Measurements from ENCODE around the gene LINGO3.
"Not testable (repeated sequence)": the region's sequence is repeated elsewhere in the genome, so short reads cannot be mapped to it uniquely, and the experiment has no call there.

LINGO3 gene, protein sequence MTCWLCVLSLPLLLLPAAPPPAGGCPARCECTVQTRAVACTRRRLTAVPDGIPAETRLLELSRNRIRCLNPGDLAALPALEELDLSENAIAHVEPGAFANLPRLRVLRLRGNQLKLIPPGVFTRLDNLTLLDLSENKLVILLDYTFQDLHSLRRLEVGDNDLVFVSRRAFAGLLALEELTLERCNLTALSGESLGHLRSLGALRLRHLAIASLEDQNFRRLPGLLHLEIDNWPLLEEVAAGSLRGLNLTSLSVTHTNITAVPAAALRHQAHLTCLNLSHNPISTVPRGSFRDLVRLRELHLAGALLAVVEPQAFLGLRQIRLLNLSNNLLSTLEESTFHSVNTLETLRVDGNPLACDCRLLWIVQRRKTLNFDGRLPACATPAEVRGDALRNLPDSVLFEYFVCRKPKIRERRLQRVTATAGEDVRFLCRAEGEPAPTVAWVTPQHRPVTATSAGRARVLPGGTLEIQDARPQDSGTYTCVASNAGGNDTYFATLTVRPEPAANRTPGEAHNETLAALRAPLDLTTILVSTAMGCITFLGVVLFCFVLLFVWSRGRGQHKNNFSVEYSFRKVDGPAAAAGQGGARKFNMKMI

DNA sequence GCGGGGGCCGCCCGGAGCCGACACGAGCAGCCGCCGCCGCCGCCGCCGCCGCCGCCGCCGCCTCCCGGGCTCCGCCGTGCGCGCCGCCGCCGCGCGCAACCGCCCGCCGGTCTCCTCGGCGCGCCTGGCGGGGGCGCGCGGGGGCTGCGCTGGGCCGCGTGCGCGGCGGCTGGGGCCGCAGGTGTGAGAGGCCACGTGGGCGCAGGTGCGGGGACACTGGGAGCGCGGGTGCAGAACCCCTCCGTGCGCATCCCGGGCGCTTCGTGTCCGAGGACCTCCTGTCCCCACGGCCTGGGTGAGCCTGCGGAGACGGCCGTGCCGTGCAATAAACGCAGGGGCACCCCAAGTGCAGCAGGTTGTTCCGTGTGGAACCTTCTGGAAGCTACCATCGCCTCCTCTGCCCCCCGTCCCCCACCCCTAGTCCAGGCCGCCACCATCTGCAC is at the start of gene LINGO3:
Gene LINGO3, minus strand, starts transcription at position 41 of the 443 bp plus-strand sequence. CDS start 16,378 bp downstream, outside the sequence.
- no peak for DNase-seq

DNA sequence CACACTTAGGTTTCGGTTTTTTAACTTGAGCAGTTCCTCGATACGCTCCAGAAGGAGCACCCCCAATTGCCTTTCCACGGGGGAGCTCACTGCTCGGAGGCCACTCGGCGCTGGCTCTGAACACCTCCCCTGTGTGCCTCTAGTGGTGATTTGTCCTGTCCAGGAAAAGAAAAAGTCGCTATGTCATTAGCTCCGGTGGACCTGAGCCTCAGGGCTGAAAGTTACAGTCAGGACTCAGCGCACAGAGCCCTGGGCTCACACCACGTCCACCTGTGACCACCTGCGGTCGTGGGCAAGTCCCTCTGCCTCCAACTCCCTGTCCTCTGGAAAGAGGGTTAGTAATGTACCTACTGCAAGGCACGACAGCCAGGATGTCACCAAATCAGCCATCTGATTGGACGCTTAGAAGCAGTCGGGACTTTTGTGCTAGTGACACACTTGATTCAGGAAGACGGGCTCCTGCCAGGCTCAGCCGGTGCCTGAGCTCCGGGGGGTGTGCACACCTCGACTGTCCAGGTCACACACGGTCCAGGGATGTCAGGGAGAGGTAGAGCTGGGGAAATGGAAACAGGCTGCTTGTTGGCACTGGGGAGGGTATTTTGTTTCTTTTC is 48.2 kb upstream of the LINGO3 start:
- no peak for DNase-seq

DNA sequence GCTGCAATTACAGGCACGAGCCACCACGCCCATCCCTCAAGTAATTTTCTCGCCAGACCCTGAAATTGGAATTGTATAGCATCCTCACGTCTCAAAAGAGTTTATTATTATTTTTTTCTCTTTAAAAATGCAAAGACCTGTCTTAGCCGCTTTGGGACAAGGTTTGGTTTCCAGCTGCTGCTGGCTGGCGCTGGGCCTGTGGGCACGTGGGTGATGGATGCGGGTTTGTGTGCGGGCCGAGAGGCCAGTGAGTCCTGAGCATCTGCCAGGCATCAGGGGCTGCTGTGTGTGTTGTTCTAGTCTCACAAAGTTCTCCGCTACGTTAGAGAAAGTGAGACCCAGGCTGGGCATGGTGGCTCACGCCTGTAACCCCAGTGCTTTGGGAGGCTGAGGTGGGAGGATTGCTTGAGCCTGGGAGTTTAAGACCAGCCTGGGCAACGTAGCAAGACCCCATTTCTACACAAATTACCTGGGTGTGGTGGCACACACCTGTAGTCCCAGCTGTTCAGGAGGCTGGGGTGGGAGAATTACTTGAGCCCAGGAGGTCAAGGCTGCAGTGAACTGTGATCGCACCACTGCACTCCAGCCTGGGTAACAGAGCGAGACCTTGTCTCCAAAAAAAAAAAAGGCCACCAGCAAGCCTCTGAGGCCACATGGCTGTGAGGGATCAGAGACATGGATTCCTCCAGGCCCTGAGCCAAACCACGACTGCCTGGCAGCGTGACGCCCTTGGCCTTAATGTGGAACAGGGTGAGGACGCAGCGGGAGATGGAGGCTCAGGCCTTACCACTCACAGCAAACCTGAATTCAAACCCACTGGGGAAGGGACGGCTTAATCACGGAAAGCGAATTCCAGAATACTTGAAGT is 47.4 kb upstream of the LINGO3 start:
- no peak for DNase-seq

DNA sequence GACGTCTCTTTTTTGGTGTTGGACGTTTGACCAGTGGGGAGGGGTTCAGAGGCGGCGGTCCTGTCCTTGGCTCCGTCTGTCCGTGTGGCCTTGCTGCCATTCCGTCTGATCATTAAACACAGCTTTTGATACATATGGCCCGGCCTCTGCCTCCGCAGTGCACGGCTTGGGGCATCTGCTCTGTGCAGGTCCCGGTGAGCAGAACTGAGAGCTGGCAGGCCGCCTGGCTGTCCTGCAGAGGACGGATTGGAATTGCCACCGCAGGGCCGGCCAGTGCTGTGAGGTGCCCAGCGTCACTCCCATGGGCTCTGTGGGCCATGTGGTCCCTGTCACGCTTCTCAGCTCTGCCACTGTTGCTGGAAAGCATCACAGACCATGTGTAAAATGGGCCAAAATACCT is 46.7 kb upstream of the LINGO3 start:
- no peak for DNase-seq

DNA sequence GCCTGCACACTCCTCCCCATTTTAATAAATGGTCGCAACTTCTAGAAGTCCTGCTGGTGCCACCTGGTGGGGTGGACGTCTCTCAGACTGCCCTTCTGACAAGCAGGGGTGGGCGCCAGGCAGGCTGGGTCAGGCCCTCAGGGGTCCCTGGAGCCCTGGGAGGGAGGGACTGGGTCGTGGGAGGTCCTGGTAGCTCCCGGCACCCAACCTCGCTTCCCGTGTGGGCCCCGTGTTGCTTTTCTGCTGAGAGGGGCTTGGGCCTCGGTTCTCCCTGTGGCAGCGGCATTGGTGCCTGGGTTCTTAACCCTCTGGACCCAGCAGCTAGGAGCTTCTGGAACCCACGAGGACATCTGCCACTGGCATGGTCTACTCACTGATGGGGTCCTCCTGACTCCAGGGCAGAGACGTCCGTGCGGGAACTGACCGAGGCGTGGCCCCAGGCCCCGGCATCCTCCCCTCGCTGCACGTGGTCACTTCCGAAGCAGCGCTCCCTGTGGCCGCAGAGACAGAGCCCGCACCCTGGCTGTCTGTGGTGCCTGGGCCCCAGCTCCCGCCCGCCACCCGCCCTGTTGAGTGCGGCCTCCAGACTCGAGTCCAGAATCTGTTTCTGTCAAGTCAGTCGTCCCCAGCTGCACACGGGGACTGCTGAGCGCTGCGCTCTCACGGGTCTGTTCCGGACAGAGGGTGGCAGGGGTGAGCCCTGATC is 46.1 kb upstream of the LINGO3 start:
- DNase-seq: no peak

DNA sequence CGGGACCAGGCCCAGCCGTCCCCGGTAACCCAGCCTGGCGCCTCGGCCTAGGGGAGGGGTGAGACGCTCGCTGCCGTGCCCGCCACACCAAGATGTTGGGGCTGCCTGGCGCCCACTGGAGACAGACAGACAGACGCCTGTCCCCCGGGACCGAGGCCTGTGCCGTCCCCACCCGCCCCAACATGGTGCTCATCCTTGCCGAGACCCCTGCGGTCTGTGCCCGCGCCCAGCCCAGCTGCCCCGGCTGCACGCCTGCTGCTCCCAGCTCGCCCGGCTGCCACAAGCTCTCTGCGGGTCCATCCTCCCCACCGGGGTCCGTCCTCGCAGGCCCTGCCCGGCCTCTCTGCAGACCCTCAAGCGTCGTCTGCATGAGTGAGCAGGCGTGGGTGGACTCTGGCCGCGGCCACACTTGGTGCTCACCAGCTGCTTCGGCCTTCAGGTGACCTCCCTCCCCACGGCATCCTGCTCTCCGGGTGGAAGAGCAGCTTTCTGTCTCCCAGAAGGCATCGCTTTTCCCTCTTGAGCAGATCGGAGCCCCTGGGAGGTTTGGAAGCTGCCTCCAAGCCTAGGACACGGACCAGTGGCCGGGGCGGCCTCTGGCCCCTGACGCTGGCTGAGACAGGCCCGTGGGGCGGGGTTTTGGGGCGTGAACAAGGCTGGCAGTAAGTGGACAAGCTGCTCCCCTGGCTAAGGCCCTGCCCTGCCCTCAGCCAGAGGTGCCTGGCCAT is 45.4 kb upstream of the LINGO3 start:
- DNase-seq: no peak

DNA sequence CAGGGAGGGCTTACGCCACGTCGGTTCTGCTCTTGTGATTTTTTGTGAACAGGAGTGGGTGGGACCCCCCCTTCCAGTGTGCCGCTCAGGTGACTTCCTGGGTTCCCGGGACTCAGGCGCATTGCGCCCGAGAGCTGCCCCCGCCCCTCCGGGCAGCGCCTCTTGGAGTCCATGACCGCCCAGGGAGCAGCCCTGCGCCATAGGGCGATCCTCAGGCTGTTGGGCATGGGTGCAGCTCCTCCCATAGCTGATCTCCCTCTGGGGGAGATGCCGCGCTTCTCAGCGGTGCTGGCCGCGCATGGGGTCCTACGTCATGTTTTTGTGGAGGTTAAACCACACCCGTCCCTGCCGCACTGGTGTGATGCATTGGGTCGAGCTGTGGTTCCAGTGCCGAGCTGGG is 44.2 kb upstream of the LINGO3 start:
- no peak for DNase-seq

DNA sequence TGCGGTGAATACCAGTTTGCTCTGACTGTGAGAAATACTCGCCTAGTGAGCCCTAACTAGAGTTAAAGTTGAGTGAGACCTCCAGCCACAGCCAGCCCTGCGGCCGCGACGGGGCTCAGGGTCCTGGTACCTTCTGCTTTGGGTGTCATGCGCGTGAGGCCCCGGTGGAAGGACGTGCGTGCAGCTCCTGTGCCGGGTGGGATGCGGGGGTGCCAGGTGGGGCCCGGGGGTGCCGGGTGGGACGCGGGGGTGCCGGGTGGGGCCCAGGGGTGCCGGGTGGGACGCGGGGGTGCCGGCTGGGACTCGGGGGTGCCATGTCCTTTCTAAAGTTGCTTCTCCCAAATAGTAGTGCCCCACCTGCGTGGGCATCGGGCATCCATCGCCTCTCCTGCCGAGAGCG is 43.6 kb upstream of the LINGO3 start:
- no peak for DNase-seq

DNA sequence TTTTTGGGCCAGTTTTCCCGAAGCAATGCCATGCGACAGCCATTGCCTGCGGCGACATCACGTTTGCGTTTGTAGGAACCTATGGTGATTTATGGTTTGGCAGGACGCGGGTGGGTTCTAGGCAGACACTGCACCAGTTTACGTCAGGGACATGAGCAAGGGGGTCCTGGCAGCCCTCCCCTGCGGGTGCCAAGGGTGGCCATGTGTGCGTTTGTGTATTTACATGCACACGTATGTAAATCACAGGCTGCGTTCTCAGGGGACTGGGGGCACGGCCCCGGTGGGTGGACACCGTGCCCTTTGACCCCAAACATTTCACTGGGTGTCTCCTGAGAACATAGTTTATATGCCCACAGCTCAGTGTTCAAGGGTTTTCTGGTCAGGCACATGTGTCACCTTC is 42.7 kb upstream of the LINGO3 start:
- DNase-seq: no peak

DNA sequence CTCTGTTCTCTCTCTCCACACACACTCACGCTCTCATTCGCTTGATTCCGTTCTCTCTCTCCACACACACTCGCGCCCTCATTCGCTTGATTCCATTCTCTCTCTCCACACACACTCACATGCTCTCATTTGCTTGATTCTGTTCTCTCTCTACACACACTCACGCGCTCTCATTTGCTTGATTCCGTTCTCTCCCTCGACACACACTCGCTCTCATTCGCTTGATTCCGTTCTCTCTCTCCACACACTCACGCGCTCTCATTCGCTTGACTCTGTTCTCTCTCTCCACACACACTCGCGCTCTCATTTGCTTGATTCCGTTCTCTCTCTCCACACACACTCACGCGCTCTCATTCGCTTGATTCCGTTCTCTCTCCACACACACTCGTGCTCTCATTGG is 41.9 kb upstream of the LINGO3 start:
- DNase-seq: not testable (repeated sequence)

DNA sequence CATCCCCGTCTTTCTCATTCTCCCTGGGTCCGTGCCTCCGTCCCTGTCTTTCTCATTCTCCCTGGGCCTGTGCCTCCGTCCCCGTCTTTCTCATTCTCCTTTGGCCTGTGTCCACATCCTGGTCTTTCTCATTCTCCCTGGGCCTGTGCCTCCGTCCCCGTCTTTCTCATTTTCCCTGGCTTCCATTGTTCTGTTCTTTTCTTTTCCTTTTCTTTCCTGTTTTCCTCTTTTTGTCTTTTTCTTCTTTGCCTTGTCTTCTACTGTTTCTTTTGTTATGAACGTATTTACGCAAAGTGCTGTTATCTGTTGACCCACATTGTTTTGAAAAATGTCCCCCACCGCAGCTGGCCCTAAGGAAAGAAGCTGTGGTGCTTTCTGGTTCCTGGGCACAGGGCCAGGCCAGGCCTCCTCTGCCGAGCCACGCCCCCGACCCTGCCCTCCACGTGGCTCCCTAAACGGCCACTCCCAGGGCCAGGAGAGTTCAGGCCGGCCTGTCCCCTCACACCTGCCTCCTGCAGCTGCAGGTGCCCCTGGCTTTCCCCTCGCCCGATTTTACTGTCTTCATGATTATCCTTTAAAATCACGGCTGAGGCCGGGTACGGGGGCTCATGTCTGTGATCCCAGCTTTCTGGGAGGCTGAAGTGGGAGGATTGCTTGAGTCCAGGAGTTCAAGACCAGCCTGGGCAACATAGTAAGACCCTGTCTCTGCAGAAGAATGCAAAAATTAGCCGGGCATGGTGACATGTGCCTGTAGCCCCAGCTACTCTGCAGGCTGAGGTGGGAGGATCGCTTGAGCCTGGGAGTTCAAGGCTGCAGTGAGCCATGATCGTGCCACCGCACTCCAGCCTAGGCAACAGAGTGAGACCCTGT is 38.1 kb upstream of the LINGO3 start:
- no peak for DNase-seq

DNA sequence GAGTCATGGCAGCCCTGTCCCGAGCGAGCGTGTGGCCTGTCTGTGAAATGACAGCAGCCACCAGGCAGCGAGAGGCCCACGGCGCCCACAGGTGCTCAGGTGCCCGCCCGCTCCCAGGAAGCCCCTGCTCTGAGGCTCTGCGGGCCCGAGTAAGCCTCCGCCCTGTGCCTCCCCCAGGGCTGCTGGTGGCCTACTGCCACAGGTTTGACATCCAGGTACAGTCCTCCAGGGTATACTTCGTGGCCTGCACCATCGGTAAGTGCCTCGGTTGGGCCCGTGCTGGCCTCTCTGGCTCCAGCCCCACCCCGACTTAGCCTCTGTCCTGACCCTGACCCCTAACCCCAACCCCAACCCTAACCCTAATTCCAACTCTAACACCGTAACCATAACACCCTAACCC is 37.1 kb upstream of the LINGO3 start:
- no peak for DNase-seq

DNA sequence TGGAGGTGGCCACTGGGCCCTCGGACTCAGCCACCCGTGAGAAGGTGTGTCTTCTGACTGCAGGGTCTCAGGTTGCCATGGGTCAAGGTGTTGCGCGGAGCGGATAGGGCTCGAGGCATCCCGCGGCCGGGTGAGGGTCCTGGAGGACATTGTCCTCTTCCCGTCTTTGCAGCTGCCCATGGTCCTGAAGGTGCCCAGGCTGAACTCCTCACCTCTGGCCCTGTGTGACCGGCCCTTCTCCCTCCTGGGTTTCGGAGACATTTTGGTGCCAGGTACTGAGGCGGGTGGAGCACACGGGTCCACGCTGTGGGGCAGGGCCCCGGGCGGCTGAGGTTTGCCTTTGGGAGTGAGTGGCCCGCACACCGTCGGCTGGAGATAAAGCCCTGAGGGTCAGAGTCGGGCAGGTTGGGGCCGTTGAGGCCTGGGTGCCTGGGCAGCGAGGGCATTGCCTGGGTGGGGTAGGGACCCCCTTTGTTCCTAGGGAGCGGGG is 36.5 kb upstream of the LINGO3 start:
- no peak for DNase-seq

DNA sequence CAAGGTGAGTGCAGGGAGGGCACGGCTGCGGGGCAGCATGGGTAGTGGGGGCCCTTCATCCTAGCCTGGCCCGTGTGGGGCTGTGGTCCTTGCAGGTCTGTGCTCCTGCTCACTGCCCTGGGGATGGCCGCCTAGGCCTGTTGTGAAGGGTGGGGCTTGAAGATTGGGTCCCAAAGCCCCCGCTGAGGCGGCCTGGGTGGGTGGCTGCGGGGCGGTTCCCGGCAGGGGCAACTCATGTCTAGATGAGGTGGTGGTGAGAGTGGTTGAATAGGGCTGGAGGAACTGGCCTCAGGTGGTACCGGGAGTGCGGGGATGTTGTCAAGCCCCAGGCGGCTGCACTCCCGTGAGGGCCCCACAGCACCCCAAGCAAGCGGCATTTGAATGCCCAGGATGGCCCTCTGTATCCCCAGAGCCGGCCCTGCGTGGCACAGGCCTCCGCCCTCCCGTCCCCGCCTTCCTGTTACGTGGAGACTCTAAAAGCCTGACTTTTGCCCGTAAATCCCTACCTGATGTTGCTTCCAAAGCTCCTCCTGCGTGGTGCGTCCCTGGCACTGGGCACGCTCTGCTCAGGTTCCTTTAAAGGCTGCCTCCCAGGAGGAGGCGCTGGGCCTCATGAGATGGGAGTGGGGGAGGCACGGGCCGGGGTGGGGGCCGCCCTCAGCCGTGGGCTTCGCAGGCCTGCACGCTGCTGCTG is 35.5 kb upstream of the LINGO3 start:
- no peak for DNase-seq

DNA sequence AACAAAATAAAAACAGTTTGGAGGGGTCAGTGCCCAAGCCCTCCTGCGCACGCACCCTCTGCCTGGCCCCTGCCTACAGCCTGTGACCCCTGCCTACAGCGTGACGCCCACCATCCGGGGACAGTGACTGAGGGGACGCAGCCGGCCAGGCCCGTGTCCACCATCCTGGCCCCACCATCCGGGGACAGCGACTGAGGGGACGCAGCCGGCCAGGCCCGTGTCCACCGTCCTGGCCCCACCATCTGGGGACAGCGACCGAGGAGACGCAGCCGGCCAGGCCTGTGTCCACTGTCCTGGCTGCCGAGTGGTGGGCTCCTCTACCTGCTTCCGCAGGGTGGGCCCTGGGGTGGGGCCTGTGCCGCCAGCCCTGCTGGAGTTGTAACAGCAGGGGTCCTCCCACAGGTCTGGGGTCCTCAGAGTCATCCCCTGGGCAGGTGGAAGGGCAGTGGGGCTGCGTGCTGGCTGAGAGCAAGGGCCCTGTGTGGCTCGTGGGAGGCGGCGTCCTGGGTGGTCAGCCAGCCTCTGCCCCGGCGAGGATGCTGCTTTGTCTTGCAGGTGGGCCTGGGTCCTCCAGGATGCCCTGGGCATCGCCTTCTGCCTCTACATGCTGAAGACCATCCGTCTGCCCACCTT is 34.8 kb upstream of the LINGO3 start:
- no peak for DNase-seq

DNA sequence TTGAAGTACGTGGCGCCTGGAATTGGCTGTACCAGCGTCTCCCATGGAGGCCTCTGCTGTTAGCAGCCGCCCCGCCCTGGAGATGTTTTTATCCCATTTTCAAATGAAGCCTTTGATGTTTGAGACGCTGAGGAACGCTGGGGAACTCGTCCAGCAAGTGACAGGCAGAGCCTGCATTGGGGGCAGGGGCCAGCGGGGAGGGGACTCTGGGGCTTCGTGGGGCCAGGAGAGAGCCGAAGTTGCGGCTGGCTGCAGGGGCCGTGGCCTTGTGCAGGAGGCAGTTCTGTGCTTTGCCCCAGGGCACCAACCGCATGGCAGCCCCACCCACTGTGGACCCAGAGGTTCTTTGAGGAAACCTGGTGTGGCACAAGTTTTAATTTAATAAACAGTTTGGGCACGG is 34.0 kb upstream of the LINGO3 start:
- DNase-seq: no peak

DNA sequence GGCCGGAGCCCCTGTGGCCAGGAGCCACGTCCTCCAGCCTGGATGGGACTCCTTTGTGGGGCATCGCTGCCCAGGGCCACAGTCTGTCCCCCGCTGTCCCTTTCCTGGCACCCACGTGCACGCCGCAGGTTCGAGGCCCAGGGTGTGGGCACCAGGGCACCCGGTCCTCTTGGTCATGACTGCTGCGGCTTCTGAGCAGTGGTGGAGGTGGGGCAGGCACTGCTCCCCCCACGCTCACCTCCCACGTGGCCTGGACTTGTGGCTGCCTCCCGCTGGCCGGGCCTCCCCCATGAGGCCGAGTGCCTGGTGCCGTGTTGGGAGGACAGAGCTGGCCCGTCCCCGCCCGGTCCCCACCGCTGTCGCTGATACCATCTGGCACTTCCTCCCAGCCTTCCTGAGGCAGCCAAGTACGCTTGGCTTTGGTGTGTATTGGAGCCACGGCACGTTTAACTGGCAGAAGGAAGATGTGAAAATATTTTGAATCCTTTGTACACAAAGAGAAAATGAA is 33.3 kb upstream of the LINGO3 start:
- DNase-seq: no peak

DNA sequence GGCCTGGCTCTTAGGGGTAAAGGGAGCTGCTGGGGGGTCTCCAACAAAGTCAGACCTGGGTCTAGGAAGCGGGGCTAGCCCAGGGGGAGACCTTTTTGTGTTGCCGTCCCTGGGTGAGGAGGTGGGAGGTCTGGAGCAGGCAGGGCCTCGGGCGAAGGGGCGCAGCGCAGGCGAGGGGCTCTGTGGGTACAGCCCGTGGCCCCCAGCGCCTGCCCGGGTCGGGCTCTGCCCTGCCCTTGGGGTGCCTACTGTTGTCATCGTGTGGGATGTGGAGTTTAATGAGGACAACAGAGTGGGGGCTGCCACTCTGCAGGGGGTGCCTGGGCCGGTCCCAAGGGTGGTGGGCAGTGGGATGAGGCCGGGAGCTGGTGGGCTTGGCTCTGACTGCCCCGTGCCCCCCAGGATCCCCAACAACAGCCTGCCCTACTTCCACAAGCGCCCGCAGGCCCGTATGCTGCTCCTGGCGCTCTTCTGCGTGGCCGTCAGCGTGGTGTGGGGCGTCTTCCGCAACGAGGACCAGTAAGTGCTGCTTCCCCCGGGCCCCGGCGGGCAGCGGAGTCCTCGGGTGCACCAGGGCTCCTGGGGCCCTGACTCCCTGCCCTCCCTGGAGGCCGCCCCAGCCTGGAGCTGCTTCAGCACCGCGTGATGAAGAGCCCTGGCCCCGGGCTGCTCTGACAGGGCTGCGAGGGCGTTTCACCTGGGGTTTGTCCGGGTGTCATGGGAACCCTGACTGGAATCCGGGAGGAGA is 32.7 kb upstream of the LINGO3 start:
- no peak for DNase-seq

All from cerebellar nuclear complex (tissue), 1 donor.